ENCODE measurements around the gene TMEM92. TPM values are rescaled to one million over a fixed set of nuclear protein-coding genes. Genes with fewer than 3 reads are reported as not detected.

TMEM92 gene
- polyA plus RNA-seq (2012; ENCODE audit: low read depth, missing spikeins), result 0.14 TPM

DNA sequence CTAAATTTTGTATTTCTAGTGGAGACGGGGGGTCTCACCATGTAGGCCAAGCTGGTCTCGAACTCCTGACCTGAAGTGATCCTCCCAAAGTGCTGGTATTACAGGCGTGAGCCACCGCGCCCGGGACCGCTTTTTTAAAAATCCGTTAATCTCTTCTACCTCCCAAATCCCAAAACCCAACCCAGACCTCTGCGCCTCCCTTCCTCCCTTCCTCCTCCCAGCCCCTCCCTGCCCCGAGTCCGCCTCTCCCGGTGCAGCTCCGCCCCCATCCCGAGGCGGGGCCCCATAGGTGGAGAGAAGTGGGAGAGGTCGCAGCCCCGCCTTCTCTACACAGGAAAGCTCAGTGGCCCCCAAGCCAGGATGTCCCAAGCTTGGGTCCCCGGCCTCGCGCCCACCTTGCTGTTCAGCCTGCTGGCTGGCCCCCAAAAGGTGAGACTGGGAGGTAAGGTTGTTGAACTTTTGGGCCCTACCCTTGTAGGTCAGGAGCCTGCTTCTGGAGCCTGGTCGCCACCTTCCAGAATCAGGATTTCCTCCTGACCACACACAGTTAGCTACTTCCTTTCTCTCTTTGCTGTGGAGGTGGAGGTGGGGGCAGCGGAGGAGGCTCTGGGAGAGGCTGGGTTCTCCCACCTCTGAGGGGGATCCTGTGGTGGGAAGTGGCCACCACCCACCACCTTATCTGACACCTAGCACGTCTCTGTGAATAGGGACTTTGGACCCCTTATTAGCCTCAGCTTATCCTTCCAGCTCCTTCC is at the start of gene TMEM92:
TSS of gene TMEM92 (plus strand) at position 325 of the 755 bp plus-strand sequence. CDS start at position 361, 36 bp downstream.
- TF ChIP-seq PAX5 (IDR thresholded peaks at IDR 0.05; ENCODE audit: insufficient read depth, low read length, severe bottlenecking) (no peak), TAF1 (IDR thresholded peaks at IDR 0.05; ENCODE audit: low read depth, low read length) (no peak), POLR2AphosphoS5 (IDR thresholded peaks at IDR 0.05; ENCODE audit: low read depth, low read length) (no peak), POU2F2 (IDR thresholded peaks at IDR 0.05; ENCODE audit: low read depth, low read length) (no peak), SPI1 (IDR thresholded peaks at IDR 0.05; ENCODE audit: low read depth, low read length) (no peak), POLR2A (IDR thresholded peaks at IDR 0.05; ENCODE audit: low read depth, low read length) (no peak)
- FAIRE-seq (no peak), DNase-seq (ENCODE audit: insufficient read length, low spot score) (no peak)

DNA sequence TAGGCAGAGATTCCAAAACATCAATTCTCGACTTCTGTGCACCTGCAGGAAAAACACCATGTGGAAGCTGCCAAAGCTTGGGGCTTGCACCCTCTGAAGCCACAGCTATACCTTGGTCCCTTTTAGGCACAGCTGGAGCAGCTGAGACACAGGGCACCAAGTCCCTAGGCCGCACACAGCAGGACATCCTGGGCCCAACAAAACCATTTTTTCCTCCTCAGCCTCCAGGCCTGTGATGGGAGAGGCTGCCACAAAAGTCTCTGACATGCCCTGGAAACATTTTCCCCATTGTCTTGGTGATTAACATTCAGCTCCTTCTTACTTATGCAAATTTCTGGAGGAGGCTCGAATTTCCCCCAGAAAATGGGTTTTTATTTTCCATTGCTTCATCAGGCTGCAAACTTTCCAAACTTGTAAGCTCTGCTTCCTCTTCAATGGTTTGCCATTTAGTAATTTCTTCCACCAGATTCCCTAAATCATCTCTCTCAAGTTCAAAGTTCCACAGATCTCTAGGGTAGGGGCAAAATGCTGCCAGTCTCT is 48.5 kb upstream of the TMEM92 start:
- TF ChIP-seq POLR2AphosphoS5 (IDR thresholded peaks at IDR 0.05; ENCODE audit: low read depth, low read length) (no peak), PAX5 (IDR thresholded peaks at IDR 0.05; ENCODE audit: insufficient read depth, low read length, severe bottlenecking) (no peak), SPI1 (IDR thresholded peaks at IDR 0.05; ENCODE audit: low read depth, low read length) (no peak), POLR2A (IDR thresholded peaks at IDR 0.05; ENCODE audit: low read depth, low read length) (no peak), POU2F2 (IDR thresholded peaks at IDR 0.05; ENCODE audit: low read depth, low read length) (no peak), TAF1 (IDR thresholded peaks at IDR 0.05; ENCODE audit: low read depth, low read length) (no peak)
- no peak for DNase-seq (ENCODE audit: insufficient read length, low spot score)
- FAIRE-seq, result no peak

DNA sequence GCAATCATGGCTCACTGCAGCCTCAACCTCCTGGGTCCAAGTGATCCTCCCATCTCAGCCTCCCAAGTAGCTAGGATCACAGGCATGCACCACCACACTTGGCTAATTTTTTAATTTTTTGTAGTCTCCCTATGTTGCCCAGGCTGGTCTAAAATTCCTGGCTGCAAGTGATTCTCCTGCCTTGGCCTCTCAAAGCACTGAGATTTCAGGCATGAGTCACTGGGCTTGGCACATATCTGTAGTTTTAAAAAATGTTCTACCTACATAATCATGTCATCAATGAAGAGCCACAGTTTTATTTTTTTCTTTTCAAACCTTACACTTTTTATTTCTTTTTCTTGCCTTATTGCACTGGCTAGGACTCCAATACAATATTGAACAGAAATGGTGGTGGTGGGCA is 39.7 kb upstream of the TMEM92 start:
- DNase-seq (ENCODE audit: insufficient read length, low spot score) (no peak), FAIRE-seq (no peak)
- no peak for TF ChIP-seq POLR2AphosphoS5 (IDR thresholded peaks at IDR 0.05; ENCODE audit: low read depth, low read length)
- no peak for TF ChIP-seq SPI1 (IDR thresholded peaks at IDR 0.05; ENCODE audit: low read depth, low read length)
- no peak for TF ChIP-seq POLR2A (IDR thresholded peaks at IDR 0.05; ENCODE audit: low read depth, low read length)

DNA sequence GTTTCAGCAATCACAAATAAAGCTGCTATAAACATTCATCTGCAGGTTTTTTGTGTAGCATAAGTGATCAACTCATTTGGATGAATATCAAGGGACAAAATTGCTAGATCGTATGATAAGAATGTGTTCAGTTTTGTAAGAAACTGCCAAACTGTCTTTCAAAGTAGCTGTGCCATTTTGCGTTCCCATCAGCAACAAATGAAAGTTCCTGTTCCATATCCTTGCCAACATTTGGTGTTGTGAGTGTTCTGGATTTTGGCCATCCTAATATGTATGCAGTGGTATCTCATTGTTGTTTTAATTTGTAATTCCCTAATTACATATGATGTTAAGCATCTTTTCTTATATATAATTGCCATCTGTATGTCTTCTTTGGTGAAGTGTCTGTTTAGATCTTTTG is 36.4 kb upstream of the TMEM92 start:
- FAIRE-seq, result no peak
- DNase-seq (ENCODE audit: insufficient read length, low spot score), result no peak
- no peak for TF ChIP-seq PAX5 (IDR thresholded peaks at IDR 0.05; ENCODE audit: insufficient read depth, low read length, severe bottlenecking)

DNA sequence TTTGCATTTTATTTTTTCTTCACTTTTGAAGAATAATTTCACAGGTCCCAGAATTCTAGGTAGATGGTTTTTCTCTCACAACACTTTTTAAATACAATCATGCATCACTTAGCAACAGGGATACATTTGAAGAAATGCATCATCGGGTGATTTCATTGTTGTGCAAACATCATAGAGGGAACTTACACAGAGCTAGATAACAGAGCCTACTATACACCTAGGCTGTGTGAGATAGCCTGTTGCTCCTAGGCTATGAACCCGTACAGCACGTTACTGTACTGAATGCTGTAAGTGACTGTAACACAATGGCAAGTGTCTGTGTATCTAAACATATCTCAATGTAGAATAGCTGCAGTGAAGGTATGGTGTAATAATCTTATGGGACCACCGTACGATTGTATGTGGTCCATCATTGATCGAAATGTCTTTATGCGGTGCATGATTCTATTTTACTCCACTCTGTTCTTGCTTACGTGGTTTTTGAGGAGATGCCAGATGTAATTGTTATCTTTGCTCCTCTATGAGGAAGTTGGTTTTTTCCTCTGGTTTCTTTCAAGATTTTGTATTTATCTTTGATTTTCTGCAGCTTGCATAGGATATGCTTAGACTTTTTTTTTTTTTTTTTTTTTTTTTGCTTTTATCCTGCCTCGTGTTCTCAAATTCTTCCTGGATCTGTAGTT is 35.5 kb upstream of the TMEM92 start:
- no peak for FAIRE-seq
- TF ChIP-seq TAF1 (IDR thresholded peaks at IDR 0.05; ENCODE audit: low read depth, low read length) (no peak), POU2F2 (IDR thresholded peaks at IDR 0.05; ENCODE audit: low read depth, low read length) (no peak), PAX5 (IDR thresholded peaks at IDR 0.05; ENCODE audit: insufficient read depth, low read length, severe bottlenecking) (no peak), SPI1 (IDR thresholded peaks at IDR 0.05; ENCODE audit: low read depth, low read length) (no peak), POLR2A (IDR thresholded peaks at IDR 0.05; ENCODE audit: low read depth, low read length) (no peak), POLR2AphosphoS5 (IDR thresholded peaks at IDR 0.05; ENCODE audit: low read depth, low read length) (no peak)
- DNase-seq (ENCODE audit: insufficient read length, low spot score), result no peak

DNA sequence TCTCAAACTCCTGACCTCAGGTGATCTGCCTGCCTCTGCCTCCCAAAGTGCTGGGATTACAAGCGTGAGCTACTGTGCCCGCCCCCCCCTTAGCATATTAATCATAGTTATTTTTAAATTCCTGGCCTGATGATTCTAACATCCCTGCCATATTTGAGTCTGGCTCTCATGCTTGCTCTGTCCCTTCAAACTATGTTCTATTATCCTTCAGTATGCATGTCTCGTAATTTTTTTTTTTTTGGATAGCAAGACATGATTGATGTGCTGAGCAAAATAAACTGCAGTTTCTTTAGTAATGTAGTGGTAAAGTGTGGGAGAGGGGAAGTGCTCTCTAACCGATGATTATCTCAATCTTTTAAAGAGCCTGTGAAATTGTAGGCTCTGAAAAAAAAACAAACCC is 34.3 kb upstream of the TMEM92 start:
- no peak for TF ChIP-seq POU2F2 (IDR thresholded peaks at IDR 0.05; ENCODE audit: low read depth, low read length)
- TF ChIP-seq SPI1 (IDR thresholded peaks at IDR 0.05; ENCODE audit: low read depth, low read length), result no peak
- TF ChIP-seq PAX5 (IDR thresholded peaks at IDR 0.05; ENCODE audit: insufficient read depth, low read length, severe bottlenecking), result no peak
- TF ChIP-seq POLR2A (IDR thresholded peaks at IDR 0.05; ENCODE audit: low read depth, low read length), result no peak
- TF ChIP-seq POLR2AphosphoS5 (IDR thresholded peaks at IDR 0.05; ENCODE audit: low read depth, low read length), result no peak
- no peak for TF ChIP-seq TAF1 (IDR thresholded peaks at IDR 0.05; ENCODE audit: low read depth, low read length)
- FAIRE-seq (no peak), DNase-seq (ENCODE audit: insufficient read length, low spot score) (no peak)

DNA sequence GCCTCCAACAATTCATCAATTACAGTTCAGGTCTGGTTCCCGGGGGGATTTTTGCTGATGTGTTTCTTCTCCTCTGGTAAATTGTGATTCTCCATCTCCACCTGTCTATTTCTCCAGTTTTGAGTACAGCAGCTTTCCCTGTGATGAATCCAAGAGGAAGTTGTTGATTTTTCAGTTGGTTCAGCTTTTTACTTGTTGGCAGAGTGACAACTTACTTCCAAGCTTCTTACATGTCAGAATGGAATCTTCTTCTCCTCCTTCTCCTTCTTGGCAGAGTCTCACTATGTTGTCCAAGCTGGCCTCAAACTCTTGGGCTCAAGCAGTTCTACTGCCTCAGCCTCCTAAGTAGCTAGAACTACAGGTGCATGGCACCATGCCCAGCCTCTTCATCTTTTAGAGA is 33.4 kb upstream of the TMEM92 start:
- no peak for DNase-seq (ENCODE audit: insufficient read length, low spot score)
- FAIRE-seq, result no peak
- TF ChIP-seq SPI1 (IDR thresholded peaks at IDR 0.05; ENCODE audit: low read depth, low read length) (no peak), POLR2AphosphoS5 (IDR thresholded peaks at IDR 0.05; ENCODE audit: low read depth, low read length) (no peak), TAF1 (IDR thresholded peaks at IDR 0.05; ENCODE audit: low read depth, low read length) (no peak), PAX5 (IDR thresholded peaks at IDR 0.05; ENCODE audit: insufficient read depth, low read length, severe bottlenecking) (no peak), POU2F2 (IDR thresholded peaks at IDR 0.05; ENCODE audit: low read depth, low read length) (no peak), POLR2A (IDR thresholded peaks at IDR 0.05; ENCODE audit: low read depth, low read length) (no peak)

DNA sequence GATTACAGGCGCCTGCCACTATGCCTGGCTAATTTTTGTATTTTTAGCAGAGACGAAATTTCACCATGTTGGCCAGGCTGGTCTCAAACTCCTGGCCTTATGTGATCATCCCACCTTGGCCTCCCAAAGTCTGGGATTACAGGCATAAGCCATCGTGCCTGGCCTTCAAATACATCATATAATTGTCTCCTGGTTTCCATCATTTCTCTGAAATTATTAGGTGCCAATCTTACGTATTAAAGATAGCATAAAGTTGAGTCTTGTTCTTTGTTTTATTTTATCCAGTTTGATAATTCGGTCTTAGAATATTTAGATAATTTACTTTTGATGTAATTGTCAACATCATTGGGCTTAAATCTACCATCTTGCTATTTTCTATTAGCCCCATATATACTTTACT is 32.8 kb upstream of the TMEM92 start:
- no peak for FAIRE-seq
- no peak for DNase-seq (ENCODE audit: insufficient read length, low spot score)
- TF ChIP-seq POLR2A (IDR thresholded peaks at IDR 0.05; ENCODE audit: low read depth, low read length) (no peak), POLR2AphosphoS5 (IDR thresholded peaks at IDR 0.05; ENCODE audit: low read depth, low read length) (no peak), SPI1 (IDR thresholded peaks at IDR 0.05; ENCODE audit: low read depth, low read length) (no peak), TAF1 (IDR thresholded peaks at IDR 0.05; ENCODE audit: low read depth, low read length) (no peak)

DNA sequence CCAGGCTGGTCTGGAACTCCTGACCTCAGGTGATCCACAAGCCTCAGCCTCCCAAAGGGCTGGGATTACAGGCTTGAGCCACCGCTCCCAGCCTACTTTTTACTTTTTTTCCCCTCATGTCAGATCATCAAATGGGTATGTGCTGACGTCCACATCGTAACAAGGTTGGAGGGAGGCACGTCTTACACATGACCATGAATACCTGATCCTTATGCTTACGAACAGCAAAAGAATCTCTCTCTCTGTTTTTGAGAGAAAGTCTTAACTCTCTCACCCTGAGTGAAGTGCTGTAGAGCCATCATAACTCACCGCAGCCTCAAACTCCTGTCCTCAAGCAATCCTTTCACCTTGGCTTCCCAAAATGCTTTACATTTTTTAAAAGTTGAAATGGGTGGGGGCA is 29.5 kb upstream of the TMEM92 start:
- no peak for FAIRE-seq
- no peak for DNase-seq (ENCODE audit: insufficient read length, low spot score)
- TF ChIP-seq PAX5 (IDR thresholded peaks at IDR 0.05; ENCODE audit: insufficient read depth, low read length, severe bottlenecking) (no peak), POLR2A (IDR thresholded peaks at IDR 0.05; ENCODE audit: low read depth, low read length) (no peak), TAF1 (IDR thresholded peaks at IDR 0.05; ENCODE audit: low read depth, low read length) (no peak), POU2F2 (IDR thresholded peaks at IDR 0.05; ENCODE audit: low read depth, low read length) (no peak), POLR2AphosphoS5 (IDR thresholded peaks at IDR 0.05; ENCODE audit: low read depth, low read length) (no peak), SPI1 (IDR thresholded peaks at IDR 0.05; ENCODE audit: low read depth, low read length) (no peak)
